ENCODE results near the gene ATXN2. TPM values are rescaled to one million over a fixed set of nuclear protein-coding genes. Genes with fewer than 3 reads are reported as not detected.

Gene ATXN2, protein sequence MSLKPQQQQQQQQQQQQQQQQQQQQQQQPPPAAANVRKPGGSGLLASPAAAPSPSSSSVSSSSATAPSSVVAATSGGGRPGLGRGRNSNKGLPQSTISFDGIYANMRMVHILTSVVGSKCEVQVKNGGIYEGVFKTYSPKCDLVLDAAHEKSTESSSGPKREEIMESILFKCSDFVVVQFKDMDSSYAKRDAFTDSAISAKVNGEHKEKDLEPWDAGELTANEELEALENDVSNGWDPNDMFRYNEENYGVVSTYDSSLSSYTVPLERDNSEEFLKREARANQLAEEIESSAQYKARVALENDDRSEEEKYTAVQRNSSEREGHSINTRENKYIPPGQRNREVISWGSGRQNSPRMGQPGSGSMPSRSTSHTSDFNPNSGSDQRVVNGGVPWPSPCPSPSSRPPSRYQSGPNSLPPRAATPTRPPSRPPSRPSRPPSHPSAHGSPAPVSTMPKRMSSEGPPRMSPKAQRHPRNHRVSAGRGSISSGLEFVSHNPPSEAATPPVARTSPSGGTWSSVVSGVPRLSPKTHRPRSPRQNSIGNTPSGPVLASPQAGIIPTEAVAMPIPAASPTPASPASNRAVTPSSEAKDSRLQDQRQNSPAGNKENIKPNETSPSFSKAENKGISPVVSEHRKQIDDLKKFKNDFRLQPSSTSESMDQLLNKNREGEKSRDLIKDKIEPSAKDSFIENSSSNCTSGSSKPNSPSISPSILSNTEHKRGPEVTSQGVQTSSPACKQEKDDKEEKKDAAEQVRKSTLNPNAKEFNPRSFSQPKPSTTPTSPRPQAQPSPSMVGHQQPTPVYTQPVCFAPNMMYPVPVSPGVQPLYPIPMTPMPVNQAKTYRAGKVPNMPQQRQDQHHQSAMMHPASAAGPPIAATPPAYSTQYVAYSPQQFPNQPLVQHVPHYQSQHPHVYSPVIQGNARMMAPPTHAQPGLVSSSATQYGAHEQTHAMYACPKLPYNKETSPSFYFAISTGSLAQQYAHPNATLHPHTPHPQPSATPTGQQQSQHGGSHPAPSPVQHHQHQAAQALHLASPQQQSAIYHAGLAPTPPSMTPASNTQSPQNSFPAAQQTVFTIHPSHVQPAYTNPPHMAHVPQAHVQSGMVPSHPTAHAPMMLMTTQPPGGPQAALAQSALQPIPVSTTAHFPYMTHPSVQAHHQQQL
- total RNA-seq (2022; extraction: Qiagen RNA extraction; ENCODE audit: low read depth), result 41.9 to 48.3 TPM (median 43.2 TPM) in 5 replicates

DNA sequence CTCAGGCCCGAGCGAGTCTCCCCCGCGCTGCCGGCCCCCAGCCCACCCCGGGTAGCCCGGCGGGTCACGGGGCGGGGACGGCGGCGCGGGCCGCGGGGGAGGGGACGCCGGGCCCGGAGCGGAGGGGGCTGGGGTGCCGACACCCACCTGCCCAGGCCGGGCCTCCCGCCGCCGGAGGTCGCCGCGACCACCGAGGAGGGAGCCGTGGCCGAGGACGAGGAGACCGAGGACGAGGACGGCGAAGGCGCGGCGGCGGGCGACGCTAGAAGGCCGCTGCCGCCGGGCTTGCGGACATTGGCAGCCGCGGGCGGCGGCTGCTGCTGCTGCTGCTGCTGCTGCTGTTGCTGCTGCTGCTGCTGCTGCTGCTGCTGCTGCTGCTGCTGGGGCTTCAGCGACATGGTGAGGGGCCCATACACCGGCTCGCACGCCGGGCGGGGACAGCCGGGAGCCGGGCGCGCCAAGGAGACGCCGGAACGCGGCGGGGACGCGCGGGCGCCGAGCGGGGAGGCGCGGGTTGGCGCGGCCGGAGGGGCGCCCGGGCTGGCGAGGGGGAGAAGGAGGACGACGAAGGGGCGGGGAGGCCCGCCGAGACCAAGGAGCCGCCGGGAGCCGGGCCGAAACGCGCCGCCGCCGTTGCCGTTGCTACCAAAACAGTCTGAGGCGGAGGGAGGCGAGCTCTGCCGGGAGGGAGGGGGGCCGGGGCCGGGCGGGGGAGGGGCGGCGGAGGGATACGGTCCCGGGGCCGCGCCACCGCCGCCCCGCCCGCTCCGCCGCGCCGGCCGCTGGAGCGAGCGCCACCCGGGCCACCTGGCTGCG, at the start of gene ATXN2:
Gene ATXN2 (minus strand): TSS at position 679 of the 816 bp plus-strand sequence. CDS start 281 bp downstream, at position 398.

DNA sequence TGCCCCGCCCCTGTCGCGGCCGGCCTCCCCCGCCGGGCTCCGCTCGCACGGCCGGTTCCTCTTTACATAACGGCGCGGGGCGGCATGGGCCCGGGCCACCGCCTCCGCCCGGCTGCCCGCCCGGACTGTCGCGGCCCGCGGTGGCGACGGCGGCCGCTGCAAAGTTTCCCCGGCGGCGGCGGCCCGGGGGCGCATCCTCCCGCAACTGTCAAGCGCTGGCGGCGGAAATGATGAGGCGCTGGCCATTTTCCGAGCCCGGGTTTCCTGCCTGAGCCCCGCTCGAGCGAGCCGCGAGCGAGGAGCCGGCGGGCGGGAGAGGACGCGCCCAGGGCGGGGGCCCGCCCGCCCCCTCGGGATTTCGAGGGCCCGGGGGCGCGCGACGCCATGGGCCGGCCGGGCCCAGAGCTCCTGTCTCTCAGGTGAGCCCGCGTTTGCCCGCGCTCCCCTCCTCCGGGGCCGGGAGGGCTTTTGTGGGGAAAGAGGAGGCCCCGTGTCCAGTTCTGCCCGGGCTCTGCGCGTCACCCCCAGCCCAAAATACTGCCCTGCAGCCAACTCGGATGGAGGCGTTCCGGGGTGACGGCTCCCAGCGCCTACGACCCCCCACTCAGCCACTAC, 193.1 kb downstream of the ATXN2 start, which contains the start of gene SH2B3:
Gene SH2B3 (plus strand): TSS at position 65 of the 615 bp plus-strand sequence. CDS start 12,223 bp downstream, outside the sequence.

Other genes with a start within 250 kb of the ATXN2 start
- 6.9 to 9.5 TPM (median 7.4 TPM) in 5 replicates for gene PHETA1, start 230.2 kb downstream of the ATXN2 start, total RNA-seq (2022; extraction: Qiagen RNA extraction; ENCODE audit: low read depth)
- gene SH2B3, start 193.4 kb downstream of the ATXN2 start, total RNA-seq (2022; extraction: Qiagen RNA extraction; ENCODE audit: low read depth), result 6.5 to 9.9 TPM (median 7.8 TPM) in 5 replicates
- 11.6 to 16.8 TPM (median 14.4 TPM) in 5 replicates for gene BRAP, start 86.6 kb upstream of the ATXN2 start, total RNA-seq (2022; extraction: Qiagen RNA extraction; ENCODE audit: low read depth)
- 9.2 to 13.0 TPM (median 11.6 TPM) in 5 replicates for gene ACAD10, start 86.7 kb upstream of the ATXN2 start, total RNA-seq (2022; extraction: Qiagen RNA extraction; ENCODE audit: low read depth)
- 81.1 to 93.8 TPM (median 88.2 TPM) in 5 replicates for gene ALDH2, start 167.6 kb upstream of the ATXN2 start, total RNA-seq (2022; extraction: Qiagen RNA extraction; ENCODE audit: low read depth)
- 46.4 to 57.4 TPM (median 56.6 TPM) in 5 replicates for gene MAPKAPK5, start 242.9 kb upstream of the ATXN2 start, total RNA-seq (2022; extraction: Qiagen RNA extraction; ENCODE audit: low read depth)